Coronary artery (tissue), 2 donors: Measurements from ENCODE around the gene CAND2.

Source experiments
- DNase-seq: peaks from one replicate; pipeline ENCODE4 v3.0.0-alpha.2; 2017; ENCODE audit warnings: low spot score
- H3K27ac ChIP-seq, 2 donors: fragments of 200-600 bp; sonication (generic); one replicate each; pipeline ENCODE4 v1.5.1; 2016 to 2019
- H3K4me3 ChIP-seq: fragments of 200-600 bp; sonication (generic); 2 replicates; pipeline ENCODE4 v1.5.1; 2016; ENCODE audit warnings: mild to moderate bottlenecking, moderate library complexity
- TF ChIP-seq, protein P1 (sequence below): fragments of 200-600 bp; sonication (generic); IDR thresholded peaks from one replicate; pipeline ENCODE4 v1.5.1; 2019; ENCODE audit warnings: antibody characterized with exemption

Gene CAND2

DNA sequence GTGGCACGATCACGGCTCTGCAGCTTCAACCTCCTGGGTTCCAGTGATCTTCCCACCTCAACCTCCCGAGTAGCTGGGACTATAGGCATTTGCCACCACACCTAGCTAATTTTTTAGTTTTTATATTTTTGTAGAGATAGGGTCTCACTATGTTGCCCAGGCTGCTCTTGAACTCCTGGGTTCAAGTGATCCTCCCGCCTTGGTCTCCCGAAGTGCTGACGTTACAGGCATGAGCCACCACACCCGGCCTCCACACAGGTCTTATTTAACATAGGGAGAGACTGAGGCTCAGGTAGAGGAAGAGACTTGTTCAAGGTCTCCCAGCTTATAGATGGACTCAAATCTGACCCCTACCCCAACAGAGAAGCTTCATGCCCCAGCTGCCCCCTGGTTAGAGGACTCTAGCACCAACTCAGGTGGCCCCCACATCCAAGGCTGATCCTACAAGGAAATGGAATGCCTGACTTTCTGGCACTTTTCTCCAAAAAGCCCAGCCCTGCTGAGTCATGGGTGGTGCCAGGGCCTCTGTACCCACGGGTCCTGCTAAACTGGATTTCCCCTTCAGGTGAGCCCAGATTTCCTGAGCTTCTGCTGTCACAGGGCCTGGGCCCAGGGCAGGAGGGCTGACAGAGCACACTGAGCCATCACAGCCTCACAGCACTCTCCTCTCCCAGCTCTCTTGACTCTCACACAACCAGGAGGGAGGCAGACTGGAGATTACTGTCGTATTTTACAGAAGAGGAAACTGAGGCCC is 43.0 kb upstream of the CAND2 start:
- Histone ChIP-seq H3K4me3 (no peak overlapping the region), H3K27ac (no peak overlapping the region)
- no peak for DNase-seq
- TF ChIP-seq, protein P1, sequence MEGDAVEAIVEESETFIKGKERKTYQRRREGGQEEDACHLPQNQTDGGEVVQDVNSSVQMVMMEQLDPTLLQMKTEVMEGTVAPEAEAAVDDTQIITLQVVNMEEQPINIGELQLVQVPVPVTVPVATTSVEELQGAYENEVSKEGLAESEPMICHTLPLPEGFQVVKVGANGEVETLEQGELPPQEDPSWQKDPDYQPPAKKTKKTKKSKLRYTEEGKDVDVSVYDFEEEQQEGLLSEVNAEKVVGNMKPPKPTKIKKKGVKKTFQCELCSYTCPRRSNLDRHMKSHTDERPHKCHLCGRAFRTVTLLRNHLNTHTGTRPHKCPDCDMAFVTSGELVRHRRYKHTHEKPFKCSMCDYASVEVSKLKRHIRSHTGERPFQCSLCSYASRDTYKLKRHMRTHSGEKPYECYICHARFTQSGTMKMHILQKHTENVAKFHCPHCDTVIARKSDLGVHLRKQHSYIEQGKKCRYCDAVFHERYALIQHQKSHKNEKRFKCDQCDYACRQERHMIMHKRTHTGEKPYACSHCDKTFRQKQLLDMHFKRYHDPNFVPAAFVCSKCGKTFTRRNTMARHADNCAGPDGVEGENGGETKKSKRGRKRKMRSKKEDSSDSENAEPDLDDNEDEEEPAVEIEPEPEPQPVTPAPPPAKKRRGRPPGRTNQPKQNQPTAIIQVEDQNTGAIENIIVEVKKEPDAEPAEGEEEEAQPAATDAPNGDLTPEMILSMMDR = no peak

DNA sequence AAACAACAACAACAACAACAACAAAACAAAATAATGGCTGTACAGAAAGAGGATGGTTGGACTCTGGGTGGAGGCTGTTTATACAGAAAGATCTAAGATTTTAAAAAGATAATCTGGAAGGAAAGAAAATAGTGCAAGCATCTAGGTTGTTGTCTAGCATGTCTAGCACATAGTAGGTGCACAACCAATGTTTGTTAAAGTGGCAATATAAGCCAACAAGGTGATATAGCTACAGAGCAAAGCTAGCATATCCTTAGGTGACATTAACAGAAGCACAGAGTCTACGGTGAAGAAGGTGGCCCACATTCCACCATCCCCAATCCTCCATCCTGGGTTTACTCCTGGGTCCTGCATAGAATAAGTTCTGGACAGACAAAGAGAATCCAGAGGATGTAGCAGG is 42.2 kb upstream of the CAND2 start:
- no peak for DNase-seq
- no peak overlapping the region for H3K4me3 ChIP-seq
- H3K27ac ChIP-seq = no peak overlapping the region
- TF ChIP-seq, protein P1 = no peak

DNA sequence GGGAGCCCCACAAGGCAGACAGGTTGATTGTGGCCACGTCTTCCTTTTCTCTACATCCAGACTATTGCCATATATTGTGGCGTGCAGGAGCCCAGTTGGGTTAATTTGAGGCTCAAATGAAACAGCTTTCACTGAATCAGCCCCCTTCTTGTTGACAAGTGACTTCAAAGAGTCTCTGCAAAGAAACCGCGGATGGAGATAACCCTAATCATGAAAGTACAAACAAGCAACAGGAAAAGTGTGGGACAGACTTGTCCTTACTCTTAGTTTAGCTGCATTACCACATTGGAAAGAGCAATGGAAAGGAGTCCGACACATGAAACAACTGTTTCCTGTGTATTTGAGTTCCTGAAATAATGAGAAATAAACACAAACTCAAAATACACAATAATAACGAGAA is 40.7 kb upstream of the CAND2 start:
- Histone ChIP-seq H3K27ac (no peak overlapping the region), H3K4me3 (no peak overlapping the region)
- no peak for DNase-seq
- TF ChIP-seq, protein P1 = no peak

DNA sequence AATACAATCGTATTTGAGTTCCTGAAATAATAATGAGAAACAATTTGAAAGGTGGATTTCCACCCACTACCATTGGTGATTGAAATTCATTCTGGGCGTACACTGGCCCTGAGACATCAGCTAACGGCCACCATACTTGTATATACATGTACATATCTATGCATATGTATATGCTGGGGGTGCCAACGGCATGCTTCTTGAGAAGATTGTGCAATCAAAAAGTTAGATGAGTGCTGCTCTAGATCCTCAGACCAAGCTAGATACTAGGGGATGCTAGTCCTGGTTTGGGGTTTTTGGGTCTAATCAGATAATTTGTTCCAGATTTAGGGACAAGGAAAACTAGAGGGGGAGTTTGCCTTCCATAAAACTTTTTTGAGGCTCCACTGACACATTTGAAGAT is 40.3 kb upstream of the CAND2 start:
- no peak overlapping the region for H3K27ac ChIP-seq
- TF ChIP-seq, protein P1 = no peak
- DNase-seq = no peak
- H3K4me3 ChIP-seq = no peak overlapping the region

DNA sequence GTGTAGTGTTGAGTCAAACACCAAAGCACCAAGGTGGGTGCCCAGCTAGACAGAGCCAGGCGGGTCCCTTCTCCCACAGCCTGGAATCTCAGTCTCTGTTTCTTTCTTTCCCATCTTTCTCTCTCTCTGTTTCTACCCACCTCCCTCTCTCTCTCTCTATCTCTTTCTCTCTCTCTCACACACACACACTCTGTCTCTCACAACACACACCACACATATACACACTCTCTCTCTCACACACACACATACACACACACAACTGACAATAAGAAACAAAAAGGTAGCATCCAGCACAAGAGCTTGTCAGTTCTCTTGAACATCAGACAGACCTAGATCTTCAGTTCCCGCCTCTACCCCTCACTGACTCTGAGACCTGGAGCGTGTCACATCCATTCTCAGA is 39.8 kb upstream of the CAND2 start:
- H3K4me3 ChIP-seq = no peak overlapping the region
- TF ChIP-seq, protein P1 = no peak
- H3K27ac ChIP-seq = no peak overlapping the region
- no peak for DNase-seq

DNA sequence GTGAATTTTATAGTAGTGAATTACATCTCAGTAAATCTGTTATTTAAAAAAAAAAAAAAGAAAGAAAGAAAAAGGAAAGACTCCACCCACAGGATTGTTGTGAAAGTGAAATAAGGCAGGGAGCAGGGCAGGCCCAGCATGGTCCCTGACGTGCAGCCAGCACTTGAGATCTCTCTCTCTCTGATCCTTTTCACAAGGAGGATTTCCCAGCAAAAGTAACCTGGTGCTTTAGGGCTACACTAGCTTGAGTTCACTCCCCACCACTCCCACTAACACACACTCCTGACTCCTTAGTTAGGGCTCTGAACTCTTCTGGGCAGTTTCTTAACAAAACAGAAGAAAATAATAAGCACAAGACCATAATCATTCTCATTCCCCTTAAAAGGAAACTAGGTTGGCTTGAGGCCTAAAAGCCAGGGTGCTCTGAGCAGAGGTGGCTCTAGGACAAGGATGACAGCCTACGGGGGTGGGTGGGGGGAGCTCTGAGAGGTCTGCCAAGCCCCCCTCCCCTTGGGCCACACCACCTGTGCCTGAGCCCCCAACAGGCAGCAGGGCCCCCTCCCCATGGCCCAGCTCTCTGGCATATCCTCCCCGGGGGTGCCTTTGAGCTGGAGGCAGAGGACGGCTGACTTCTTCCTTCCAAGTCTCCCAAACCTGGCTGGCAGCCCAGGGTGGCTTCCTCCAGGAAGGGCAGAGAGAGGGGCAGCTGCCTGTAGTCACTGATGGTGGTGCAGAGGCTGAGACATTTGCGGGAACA is 38.3 kb upstream of the CAND2 start:
- peak overlapping the region; percentile 27 for H3K4me3 ChIP-seq
- no peak for DNase-seq
- TF ChIP-seq, protein P1 = no peak
- peak overlapping the region; percentile 69 to 71 for H3K27ac ChIP-seq
